Trophoblast cell (in vitro differentiated cells and primary cell): ENCODE measurements around the gene FBXO22.

Experiments used
- DNase-seq, 2 donors: peaks; one replicate each; pipeline ENCODE4 v3.0.0-alpha.2; 2016
- H2AFZ ChIP-seq: 2 replicates; pipeline ENCODE4 v1.6.1; 2013; ENCODE audit warnings: low read length, moderate library complexity, mild to moderate bottlenecking; ENCODE audit not compliant: insufficient read depth, poor library complexity
- H2AK5ac ChIP-seq: 2 replicates; pipeline ENCODE4 v1.6.1; 2013; ENCODE audit warnings: mild to moderate bottlenecking, low read length
- H2BK120ac ChIP-seq: 2 replicates; pipeline ENCODE4 v1.6.1; 2013; ENCODE audit warnings: low read length, mild to moderate bottlenecking, moderate library complexity; ENCODE audit not compliant: insufficient read depth, poor library complexity
- H2BK12ac ChIP-seq: 2 replicates; pipeline ENCODE4 v1.6.1; 2013; ENCODE audit warnings: mild to moderate bottlenecking, low read length, moderate library complexity
- H2BK5ac ChIP-seq: 2 replicates; pipeline ENCODE4 v1.6.1; 2013; ENCODE audit warnings: low read length, low read depth, moderate library complexity, mild to moderate bottlenecking; ENCODE audit not compliant: poor library complexity
- H3K14ac ChIP-seq: 2 replicates; pipeline ENCODE4 v1.6.1; 2013; ENCODE audit warnings: mild to moderate bottlenecking, low read length
- H3K18ac ChIP-seq: 2 replicates; pipeline ENCODE4 v1.6.1; 2013; ENCODE audit warnings: mild to moderate bottlenecking, low read length
- H3K23ac ChIP-seq: 2 replicates; pipeline ENCODE4 v1.6.1; 2013; ENCODE audit warnings: low read length
- H3K27ac ChIP-seq: 2 replicates; pipeline ENCODE4 v1.5.1; 2013; ENCODE audit warnings: low read depth, mild to moderate bottlenecking, inconsistent platforms, low read length, moderate library complexity
- H3K27me3 ChIP-seq: 2 replicates; pipeline ENCODE4 v1.6.1; 2013; ENCODE audit warnings: inconsistent platforms, mild to moderate bottlenecking, low read length, moderate library complexity; ENCODE audit not compliant: insufficient read depth
- H3K36me3 ChIP-seq, 2 experiments: 1 replicate in 1 of 2; 2 replicates in 1 of 2; pipeline ENCODE4 v1.6.1; 2013; ENCODE audit warnings: low read length in 2 of 2, mild to moderate bottlenecking in 2 of 2, moderate library complexity in 1 of 2; ENCODE audit not compliant: insufficient read depth in 2 of 2, control insufficient read depth in 1 of 2
- H3K4ac ChIP-seq: 2 replicates; pipeline ENCODE4 v1.6.1; 2013; ENCODE audit warnings: low read depth, mild to moderate bottlenecking, low read length, moderate library complexity
- H3K4me1 ChIP-seq, 2 experiments: 1 replicate in 1 of 2; 2 replicates in 1 of 2; pipeline ENCODE4 v1.6.1; 2013; ENCODE audit warnings: low read length in 2 of 2, mild to moderate bottlenecking in 2 of 2, moderate library complexity in 1 of 2; ENCODE audit not compliant: insufficient read depth in 2 of 2, control insufficient read depth in 1 of 2
- H3K4me2 ChIP-seq: 2 replicates; pipeline ENCODE4 v1.6.1; 2013; ENCODE audit warnings: inconsistent platforms, mild to moderate bottlenecking, low read length, moderate library complexity
- H3K4me3 ChIP-seq: 2 replicates; pipeline ENCODE4 v1.5.1; 2013; ENCODE audit warnings: mild to moderate bottlenecking, low read depth, low read length, inconsistent platforms
- H3K79me1 ChIP-seq: one replicate; pipeline ENCODE4 v1.6.1; 2013; ENCODE audit warnings: low read length
- H3K79me2 ChIP-seq: 2 replicates; pipeline ENCODE4 v1.6.1; 2013; ENCODE audit warnings: low read length, mild to moderate bottlenecking; ENCODE audit not compliant: control insufficient read depth, insufficient read depth, poor library complexity
- H3K9ac ChIP-seq: 2 replicates; pipeline ENCODE4 v1.6.1; 2013; ENCODE audit warnings: mild to moderate bottlenecking, low read length
- H3K9me3 ChIP-seq: 2 replicates; pipeline ENCODE4 v1.6.1; 2013; ENCODE audit warnings: low read depth, mild to moderate bottlenecking, control low read depth, inconsistent platforms, low read length; ENCODE audit not compliant: insufficient read depth
- H4K12ac ChIP-seq: 2 replicates; pipeline ENCODE4 v1.6.1; 2013; ENCODE audit warnings: low read depth, mild to moderate bottlenecking, low read length, moderate library complexity
- H4K8ac ChIP-seq: 2 replicates; pipeline ENCODE4 v1.6.1; 2013; ENCODE audit warnings: low read depth, mild to moderate bottlenecking, low read length, moderate library complexity
- H4K91ac ChIP-seq: one replicate; pipeline ENCODE4 v1.6.1; 2013; ENCODE audit warnings: low read depth, mild to moderate bottlenecking, low read length, moderate library complexity
- WGBS: extraction: QIAGEN DNeasy Blood & Tissue Kit; methylation state at CpG from one replicate; pipeline ENCODE4 v1.1.7; 2013; ENCODE audit warnings: missing lambda C conversion rate; ENCODE audit not compliant: insufficient read length, insufficient coverage; ENCODE audit errors: extremely low coverage; 5-methylcytosine and 5-hydroxymethylcytosine counted together

FBXO22 gene

DNA sequence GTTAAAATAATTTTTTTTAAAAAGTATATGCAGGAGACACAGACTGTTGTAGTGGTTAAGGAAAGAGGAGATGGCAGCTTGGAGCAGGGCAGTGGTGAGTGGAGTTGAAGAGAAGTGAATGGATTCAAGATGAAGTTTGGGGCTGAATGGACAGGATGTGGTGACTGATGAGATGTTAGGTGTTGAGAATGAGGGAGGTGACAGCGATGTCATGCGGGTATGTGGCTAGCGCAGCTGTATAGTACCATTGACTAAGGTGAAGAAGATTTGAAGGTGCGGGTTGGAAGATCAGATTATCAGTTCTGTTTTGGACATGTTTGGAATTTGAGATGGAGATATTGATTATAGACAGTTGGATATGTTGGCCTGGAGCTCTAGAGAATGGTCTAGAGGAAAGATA lies 20.1 kb downstream of the FBXO22 start:
- Histone ChIP-seq H2BK120ac (no peak overlapping the region), H3K18ac (no peak overlapping the region), H3K4ac (no peak overlapping the region), H2BK5ac (no peak overlapping the region), H2AK5ac (no peak overlapping the region), H4K91ac (no peak overlapping the region), H3K27ac (no peak overlapping the region), H3K27me3 (no peaks in the 10 kb centered on the region), H3K79me2 (peaks cover 2% of the 10 kb centered on the region), H4K8ac (no peak overlapping the region), H4K12ac (no peak overlapping the region), H3K4me1 (peaks cover 0 to 6% of the 10 kb centered on the region in 2 experiments), H3K4me3 (no peak overlapping the region), H3K4me2 (no peak overlapping the region), H3K9ac (no peak overlapping the region), H3K79me1 (no peaks in the 10 kb centered on the region), H3K14ac (no peak overlapping the region), H2AFZ (no peak overlapping the region), H3K9me3 (no peaks in the 10 kb centered on the region), H2BK12ac (no peak overlapping the region), H3K36me3 (peaks cover 3 to 20% of the 10 kb centered on the region in 2 experiments), H3K23ac (no peak overlapping the region)
- DNase-seq: peak; percentile 73 to 82
- WGBS: 100% methylated on average over 1 of the region's 4 CpGs

DNA sequence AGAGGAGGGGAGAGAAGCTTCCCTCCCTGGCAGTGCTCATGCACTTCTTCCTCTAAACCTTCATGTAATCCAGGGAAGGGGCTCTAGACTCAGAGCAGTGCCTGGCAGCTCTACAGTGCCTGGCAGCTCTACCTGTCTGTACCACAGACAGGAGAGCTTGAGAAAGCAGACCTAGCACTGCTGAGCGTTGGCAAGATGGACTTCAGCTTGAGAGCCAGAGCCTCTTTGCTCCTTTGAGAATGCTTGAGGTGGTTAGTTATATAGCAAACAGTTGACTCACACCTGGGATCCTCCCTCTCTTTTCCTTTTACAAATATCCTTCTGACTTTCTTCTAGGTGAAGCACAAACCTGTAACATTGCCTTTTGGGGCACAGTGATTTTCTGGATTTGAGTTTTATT lies 20.9 kb downstream of the FBXO22 start:
- Histone ChIP-seq H2AK5ac (no peak overlapping the region), H3K36me3 (peaks cover 0 to 15% of the 10 kb centered on the region in 2 experiments), H3K79me1 (no peaks in the 10 kb centered on the region), H2BK12ac (no peak overlapping the region), H3K18ac (no peak overlapping the region), H3K79me2 (peaks cover 2% of the 10 kb centered on the region), H3K27ac (no peak overlapping the region), H3K4me2 (no peak overlapping the region), H3K9ac (no peak overlapping the region), H3K27me3 (no peaks in the 10 kb centered on the region), H3K4ac (no peak overlapping the region), H3K9me3 (no peaks in the 10 kb centered on the region), H3K4me1 (peaks cover 0 to 6% of the 10 kb centered on the region in 2 experiments), H3K4me3 (no peak overlapping the region), H2BK5ac (no peak overlapping the region), H3K23ac (no peak overlapping the region), H4K12ac (no peak overlapping the region), H2BK120ac (no peak overlapping the region), H4K8ac (no peak overlapping the region), H2AFZ (no peak overlapping the region), H3K14ac (no peak overlapping the region), H4K91ac (no peak overlapping the region)
- no CpG with 5 or more reads among the region's 1 CpG for WGBS
- DNase-seq: peak in 1 of 2 donors; percentile 45

DNA sequence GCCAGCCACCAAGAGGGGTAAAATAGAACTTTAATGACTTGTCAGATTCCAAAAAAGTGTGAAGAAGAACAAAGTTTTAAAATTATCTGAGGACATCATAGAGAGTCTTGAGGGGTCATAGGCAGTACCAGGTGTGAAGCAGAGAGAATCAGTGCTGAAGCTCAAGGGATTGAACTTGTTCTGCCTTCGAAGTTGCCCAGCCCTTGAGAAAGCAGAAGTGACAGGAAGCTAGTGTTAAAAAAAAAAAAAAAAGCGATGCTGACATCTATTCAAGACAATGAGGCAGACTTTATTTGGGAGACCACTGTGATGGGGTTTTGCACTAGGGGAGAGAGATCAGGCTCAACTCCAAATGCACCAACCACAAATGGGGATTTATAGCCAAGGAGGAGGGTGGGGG lies 21.8 kb downstream of the FBXO22 start:
- no peaks in the 10 kb centered on the region for H3K9me3 ChIP-seq
- no peak overlapping the region for H2AFZ ChIP-seq
- H3K4ac ChIP-seq: no peak overlapping the region
- H3K18ac ChIP-seq: no peak overlapping the region
- no peaks in the 10 kb centered on the region for H3K79me1 ChIP-seq
- no peak overlapping the region for H2BK5ac ChIP-seq
- H4K12ac ChIP-seq: no peak overlapping the region
- H2AK5ac ChIP-seq: no peak overlapping the region
- no peak overlapping the region for H3K14ac ChIP-seq
- no peak overlapping the region for H3K27ac ChIP-seq
- H2BK120ac ChIP-seq: no peak overlapping the region
- WGBS: no CpG with 5 or more reads among the region's 2 CpGs
- no peak overlapping the region for H2BK12ac ChIP-seq
- peaks cover 0 to 6% of the 10 kb centered on the region in 2 experiments for H3K4me1 ChIP-seq
- H3K4me2 ChIP-seq: no peak overlapping the region
- no peak overlapping the region for H3K23ac ChIP-seq
- peaks cover 0 to 15% of the 10 kb centered on the region in 2 experiments for H3K36me3 ChIP-seq
- no peak for DNase-seq
- no peak overlapping the region for H4K91ac ChIP-seq
- no peak overlapping the region for H3K4me3 ChIP-seq
- H3K9ac ChIP-seq: no peak overlapping the region
- peaks cover 2% of the 10 kb centered on the region for H3K79me2 ChIP-seq
- no peak overlapping the region for H4K8ac ChIP-seq
- H3K27me3 ChIP-seq: no peaks in the 10 kb centered on the region

DNA sequence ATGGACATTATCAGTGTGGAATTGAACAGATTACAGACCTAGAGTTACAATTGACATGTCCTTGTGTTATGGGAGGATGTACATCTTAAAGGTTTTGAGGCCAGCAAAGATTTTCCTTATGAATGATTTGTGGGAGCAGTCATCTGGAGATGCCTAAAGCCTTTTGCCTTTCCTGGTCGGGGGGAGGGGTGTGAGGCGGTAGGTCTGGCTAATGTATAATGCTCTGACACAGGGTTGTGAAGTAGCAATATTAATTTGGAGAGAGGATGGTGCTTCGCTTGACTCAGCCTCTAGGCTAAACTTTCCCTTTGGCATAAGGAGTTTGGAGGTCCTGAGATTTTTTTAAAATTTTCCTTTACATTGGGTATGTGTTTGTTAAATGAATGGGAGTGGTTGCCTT lies 23.3 kb downstream of the FBXO22 start:
- Histone ChIP-seq H4K91ac (no peak overlapping the region), H2BK12ac (no peak overlapping the region), H3K4me2 (no peak overlapping the region), H4K12ac (no peak overlapping the region), H3K9ac (no peak overlapping the region), H3K4me1 (peaks cover 0 to 6% of the 10 kb centered on the region in 2 experiments), H2AFZ (no peak overlapping the region), H3K27me3 (no peaks in the 10 kb centered on the region), H3K27ac (no peak overlapping the region), H3K18ac (no peak overlapping the region), H3K23ac (no peak overlapping the region), H3K14ac (no peak overlapping the region), H2BK120ac (no peak overlapping the region), H3K79me1 (no peaks in the 10 kb centered on the region), H2BK5ac (no peak overlapping the region), H2AK5ac (no peak overlapping the region), H3K4ac (no peak overlapping the region), H3K4me3 (no peak overlapping the region), H3K36me3 (peaks cover 0 to 18% of the 10 kb centered on the region in 2 experiments), H3K9me3 (no peaks in the 10 kb centered on the region), H3K79me2 (peaks cover 2% of the 10 kb centered on the region), H4K8ac (no peak overlapping the region)
- WGBS: no CpG with 5 or more reads among the region's 3 CpGs
- DNase-seq: no peak
